Upper lobe of left lung (tissue), 6 donors: ENCODE measurements around the gene CEBPA. TPM values are rescaled to one million over a fixed set of nuclear protein-coding genes. Genes with fewer than 3 reads are reported as not detected.

Experiments
- ATAC-seq, 2 donors: fragments of 200-7000 bp; cut with Tn5 transposase; one replicate each; pipeline ENCODE4 v1.9.1; 2022; ENCODE audit warnings: mild to moderate bottlenecking in 2 of 2, moderate library complexity in 2 of 2; ENCODE audit not compliant: low FRiP score in 2 of 2
- DNase-seq, 2 donors: peaks; one replicate each; pipeline ENCODE4 v3.0.0-alpha.2; 2019 to 2020
- H3K27ac ChIP-seq, 4 donors: fragments of 200-600 bp; sonication (generic); one replicate each; pipeline ENCODE4 v1.5.1; 2016 to 2019
- H3K27me3 ChIP-seq, 4 donors: fragments of 200-600 bp; sonication (generic); one replicate each; pipeline ENCODE4 v1.5.1; 2017 to 2019
- H3K36me3 ChIP-seq, 4 donors: fragments of 200-600 bp; sonication (generic); one replicate each; pipeline ENCODE4 v1.5.1; 2016 to 2019
- H3K4me1 ChIP-seq, 4 donors: fragments of 200-600 bp; sonication (generic); one replicate each; pipeline ENCODE4 v1.5.1; 2018 to 2019
- H3K4me3 ChIP-seq, 4 donors: fragments of 200-600 bp; sonication (generic); one replicate each; pipeline ENCODE4 v1.5.1; 2017 to 2019; ENCODE audit warnings: mild to moderate bottlenecking in 2 of 4, moderate library complexity in 1 of 4
- H3K9me3 ChIP-seq, 4 donors: fragments of 200-600 bp; sonication (generic); one replicate each; pipeline ENCODE4 v1.5.1; 2018 to 2019
- EP300 ChIP-seq, 4 donors: sonication (generic); formaldehyde crosslinking; IDR thresholded peaks; one replicate each; pipeline ENCODE4 v1.5.1; 2017; ENCODE audit warnings: antibody characterized with exemption in 4 of 4, control low read depth in 2 of 4
- POLR2A ChIP-seq, 4 donors: fragments of 450-650 bp; IDR thresholded peaks; one replicate each; pipeline ENCODE4 v1.5.1; 2016 to 2017; ENCODE audit warnings: antibody characterized with exemption in 4 of 4, mild to moderate bottlenecking in 2 of 4
- POLR2AphosphoS5 ChIP-seq, 2 donors: sonication (generic); formaldehyde crosslinking; IDR thresholded peaks; one replicate each; pipeline ENCODE4 v1.5.1; 2017; ENCODE audit warnings: antibody characterized with exemption in 2 of 2
- WGBS, 2 donors: methylation state at CpG; one replicate each; pipeline ENCODE4 v1.1.5; 2017 to 2018; 5-methylcytosine and 5-hydroxymethylcytosine counted together
- total RNA-seq, 6 donors: library from RNA; depleted of rRNA in 4 of 6; stranded (reverse); fragments of >200 nt in 4 of 6; gene quantifications; one replicate each; pipeline versions ENCODE4 v1.1.0 to v1.2.1, GENCODE V29; 2016 to 2021
- TF ChIP-seq, protein P1 (sequence below), 6 experiments: fragments of 450-650 bp in 4 of 6; fragments of 200-600 bp in 2 of 6; sonication (generic) in 2 of 6; IDR thresholded peaks; one replicate each; pipeline ENCODE4 v1.5.1; 2016 to 2019; ENCODE audit warnings: antibody characterized with exemption in 6 of 6
- donor health status: DM: no; HTN: no; CAD: no; lungs with moderate emphysema.
- donor health status: DM: no; HTN: yes; CAD: no; lungs with severe emphysema.

CEBPA gene
- total RNA-seq, 6 donors from 2014 or later = 53.5 to 183 (median 109) TPM

DNA sequence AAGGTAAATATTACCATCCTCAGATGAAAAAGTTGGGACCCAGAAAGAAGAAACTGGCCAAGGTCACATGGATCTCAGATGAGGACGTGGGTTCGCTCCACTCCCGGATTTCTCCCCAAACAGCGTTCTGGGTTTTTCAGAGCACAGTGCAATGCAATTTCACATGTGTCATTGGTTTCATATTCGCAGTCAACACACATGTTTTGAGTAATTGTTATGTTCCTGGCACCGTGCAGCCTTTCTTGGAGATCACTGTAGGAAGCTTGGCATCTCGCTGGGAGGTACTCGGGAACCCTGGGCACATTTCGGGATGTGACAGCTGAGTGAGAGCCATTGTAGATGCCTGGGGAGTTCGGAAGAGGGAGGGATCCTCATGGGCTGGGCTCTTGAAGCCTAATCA is 45.0 kb upstream of the CEBPA start:
- TF ChIP-seq, protein P1, sequence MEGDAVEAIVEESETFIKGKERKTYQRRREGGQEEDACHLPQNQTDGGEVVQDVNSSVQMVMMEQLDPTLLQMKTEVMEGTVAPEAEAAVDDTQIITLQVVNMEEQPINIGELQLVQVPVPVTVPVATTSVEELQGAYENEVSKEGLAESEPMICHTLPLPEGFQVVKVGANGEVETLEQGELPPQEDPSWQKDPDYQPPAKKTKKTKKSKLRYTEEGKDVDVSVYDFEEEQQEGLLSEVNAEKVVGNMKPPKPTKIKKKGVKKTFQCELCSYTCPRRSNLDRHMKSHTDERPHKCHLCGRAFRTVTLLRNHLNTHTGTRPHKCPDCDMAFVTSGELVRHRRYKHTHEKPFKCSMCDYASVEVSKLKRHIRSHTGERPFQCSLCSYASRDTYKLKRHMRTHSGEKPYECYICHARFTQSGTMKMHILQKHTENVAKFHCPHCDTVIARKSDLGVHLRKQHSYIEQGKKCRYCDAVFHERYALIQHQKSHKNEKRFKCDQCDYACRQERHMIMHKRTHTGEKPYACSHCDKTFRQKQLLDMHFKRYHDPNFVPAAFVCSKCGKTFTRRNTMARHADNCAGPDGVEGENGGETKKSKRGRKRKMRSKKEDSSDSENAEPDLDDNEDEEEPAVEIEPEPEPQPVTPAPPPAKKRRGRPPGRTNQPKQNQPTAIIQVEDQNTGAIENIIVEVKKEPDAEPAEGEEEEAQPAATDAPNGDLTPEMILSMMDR (IDR thresholded peaks at IDR 0.05) = no peak
- TF ChIP-seq POLR2AphosphoS5 (IDR thresholded peaks at IDR 0.05) (no peak), EP300 (IDR thresholded peaks at IDR 0.05) (no peak), POLR2A (IDR thresholded peaks at IDR 0.05) (no peak)
- 78 to 85% methylated on average over 10 of the region's 10 CpGs for WGBS, 2 donors
- H3K9me3 ChIP-seq = no peaks in the 10 kb centered on the region
- no peak for ATAC-seq
- H3K36me3 ChIP-seq = no peaks in the 10 kb centered on the region
- no peak overlapping the region for H3K27ac ChIP-seq
- no peaks in the 10 kb centered on the region for H3K27me3 ChIP-seq
- DNase-seq = no peak
- H3K4me1 ChIP-seq = peaks cover 0 to 4% (median 0%) of the 10 kb centered on the region in 4 donors
- no peak overlapping the region for H3K4me3 ChIP-seq

GRCh38 chr19:33346665-33347064 is 44.3 kb upstream of the CEBPA start:
- H3K27me3 ChIP-seq = no peaks in the 10 kb centered on the region
- DNase-seq (no peak), ATAC-seq (no peak)

DNA sequence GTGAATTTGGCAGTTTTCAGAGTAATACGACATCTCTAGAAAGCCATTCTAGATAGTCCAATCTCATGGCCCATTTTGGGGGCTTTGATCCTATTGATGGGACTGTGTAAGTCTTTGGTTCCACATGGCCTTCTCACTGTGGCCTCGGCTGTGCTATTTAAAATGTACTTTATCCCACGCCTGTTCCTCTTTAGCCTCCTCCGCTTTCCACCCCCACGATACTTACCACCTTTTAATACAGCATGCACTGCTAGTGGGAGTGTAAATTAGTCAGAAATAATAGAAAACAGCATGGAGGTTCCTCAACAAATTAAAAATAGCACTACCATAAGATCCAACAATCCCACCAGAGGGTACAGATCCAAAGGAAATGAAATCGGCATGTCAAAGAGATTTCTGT is 42.8 kb upstream of the CEBPA start:
- Histone ChIP-seq H3K4me1 (peaks cover 0 to 4% (median 0%) of the 10 kb centered on the region in 4 donors), H3K27me3 (no peaks in the 10 kb centered on the region), H3K4me3 (no peak overlapping the region), H3K27ac (no peak overlapping the region), H3K9me3 (no peaks in the 10 kb centered on the region), H3K36me3 (no peaks in the 10 kb centered on the region)
- DNase-seq (no peak), ATAC-seq (no peak)
- WGBS, 2 donors = 91 to 92% methylated on average over 6 of the region's 6 CpGs
- no peak for TF ChIP-seq EP300 (IDR thresholded peaks at IDR 0.05)
- TF ChIP-seq, protein P1 (IDR thresholded peaks at IDR 0.05) = no peak
- no peak for TF ChIP-seq POLR2AphosphoS5 (IDR thresholded peaks at IDR 0.05)
- TF ChIP-seq POLR2A (IDR thresholded peaks at IDR 0.05) = no peak

More at GRCh38 chr19:33346665-33347064, 44.3 kb upstream of the CEBPA start:
- H3K9me3 ChIP-seq = no peaks in the 10 kb centered on the region
- no peaks in the 10 kb centered on the region for H3K36me3 ChIP-seq
- H3K4me1 ChIP-seq = peaks cover 0 to 4% (median 0%) of the 10 kb centered on the region in 4 donors
- H3K4me3 ChIP-seq = no peak overlapping the region
- H3K27ac ChIP-seq = no peak overlapping the region
- TF ChIP-seq EP300 (IDR thresholded peaks at IDR 0.05) (no peak), POLR2A (IDR thresholded peaks at IDR 0.05) (no peak), POLR2AphosphoS5 (IDR thresholded peaks at IDR 0.05) (no peak)
- TF ChIP-seq, protein P1 (IDR thresholded peaks at IDR 0.05) = no peak

DNA sequence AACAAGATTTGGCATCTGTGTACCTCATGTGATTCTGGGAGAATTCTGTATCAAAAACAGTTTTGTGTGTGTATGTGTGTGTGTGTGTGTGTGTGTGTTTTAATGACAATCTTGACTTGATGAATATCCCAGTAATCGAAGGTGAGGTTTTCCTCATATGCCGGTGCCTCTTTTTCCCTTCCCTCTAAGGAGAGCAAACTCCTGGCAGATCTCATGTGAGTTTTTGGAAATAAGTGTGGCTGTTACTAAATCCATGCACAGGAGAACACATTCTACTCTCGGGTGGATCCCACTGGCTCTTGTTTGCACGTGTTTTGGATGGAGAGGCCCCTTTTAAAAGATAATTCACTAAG is 42.2 kb upstream of the CEBPA start:
- H3K4me3 ChIP-seq = no peak overlapping the region
- ATAC-seq (no peak), DNase-seq (no peak)
- no peaks in the 10 kb centered on the region for H3K36me3 ChIP-seq
- peaks cover 0 to 4% (median 0%) of the 10 kb centered on the region in 4 donors for H3K4me1 ChIP-seq
- WGBS, 2 donors = 59 to 61% methylated on average over 4 of the region's 4 CpGs
- no peaks in the 10 kb centered on the region for H3K9me3 ChIP-seq
- no peak overlapping the region for H3K27ac ChIP-seq
- TF ChIP-seq POLR2AphosphoS5 (IDR thresholded peaks at IDR 0.05) (no peak), POLR2A (IDR thresholded peaks at IDR 0.05) (no peak), EP300 (IDR thresholded peaks at IDR 0.05) (no peak)
- TF ChIP-seq, protein P1 (IDR thresholded peaks at IDR 0.05) = no peak
- no peaks in the 10 kb centered on the region for H3K27me3 ChIP-seq

- no peaks in the 10 kb centered on the region for H3K9me3 ChIP-seq
- no peak for DNase-seq
- peak in 1 of 2 donors; percentile 82 for ATAC-seq
- H3K27ac ChIP-seq = no peak overlapping the region
- no peaks in the 10 kb centered on the region for H3K36me3 ChIP-seq
- no peaks in the 10 kb centered on the region for H3K27me3 ChIP-seq
- H3K4me1 ChIP-seq = peaks cover 0 to 4% (median 0%) of the 10 kb centered on the region in 4 donors
- 27 to 44% methylated on average over 12 of the region's 12 CpGs for WGBS, 2 donors
- H3K4me3 ChIP-seq = no peak overlapping the region
- TF ChIP-seq POLR2A (IDR thresholded peaks at IDR 0.05) (no peak), POLR2AphosphoS5 (IDR thresholded peaks at IDR 0.05) (no peak), EP300 (IDR thresholded peaks at IDR 0.05) (no peak)
- TF ChIP-seq, protein P1 (IDR thresholded peaks at IDR 0.05) = no peak
Observed at GRCh38 chr19:33343859-33344572, 41.7 kb upstream of the CEBPA start.
